ENCODE data around the gene LUZP1.

DNA sequence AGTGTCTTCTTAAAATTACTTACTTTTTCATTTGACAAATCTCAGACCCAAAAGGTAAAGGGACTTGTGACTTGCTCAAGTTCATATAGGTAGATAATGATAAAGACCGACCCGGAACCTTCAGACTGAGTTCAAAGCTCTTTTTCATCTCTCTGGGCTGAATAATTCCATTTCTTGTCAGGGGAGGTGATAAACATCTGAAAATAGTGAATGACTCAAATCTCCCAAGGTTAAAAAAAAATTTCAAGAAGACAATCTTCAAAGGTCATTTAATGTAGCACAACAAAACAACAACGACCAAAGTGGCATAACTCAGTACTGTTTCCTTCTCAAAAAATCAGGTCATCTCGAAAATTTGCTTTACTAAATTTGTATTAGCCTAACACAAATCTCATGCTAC, 20.6 kb downstream of the LUZP1 start:
- TF ChIP-seq, protein P1, sequence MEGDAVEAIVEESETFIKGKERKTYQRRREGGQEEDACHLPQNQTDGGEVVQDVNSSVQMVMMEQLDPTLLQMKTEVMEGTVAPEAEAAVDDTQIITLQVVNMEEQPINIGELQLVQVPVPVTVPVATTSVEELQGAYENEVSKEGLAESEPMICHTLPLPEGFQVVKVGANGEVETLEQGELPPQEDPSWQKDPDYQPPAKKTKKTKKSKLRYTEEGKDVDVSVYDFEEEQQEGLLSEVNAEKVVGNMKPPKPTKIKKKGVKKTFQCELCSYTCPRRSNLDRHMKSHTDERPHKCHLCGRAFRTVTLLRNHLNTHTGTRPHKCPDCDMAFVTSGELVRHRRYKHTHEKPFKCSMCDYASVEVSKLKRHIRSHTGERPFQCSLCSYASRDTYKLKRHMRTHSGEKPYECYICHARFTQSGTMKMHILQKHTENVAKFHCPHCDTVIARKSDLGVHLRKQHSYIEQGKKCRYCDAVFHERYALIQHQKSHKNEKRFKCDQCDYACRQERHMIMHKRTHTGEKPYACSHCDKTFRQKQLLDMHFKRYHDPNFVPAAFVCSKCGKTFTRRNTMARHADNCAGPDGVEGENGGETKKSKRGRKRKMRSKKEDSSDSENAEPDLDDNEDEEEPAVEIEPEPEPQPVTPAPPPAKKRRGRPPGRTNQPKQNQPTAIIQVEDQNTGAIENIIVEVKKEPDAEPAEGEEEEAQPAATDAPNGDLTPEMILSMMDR (IDR thresholded peaks at IDR 0.05) = no peak
- no peak for TF ChIP-seq ZNF121 (CRISPR knock-in tag; IDR thresholded peaks at IDR 0.05)
- TF ChIP-seq, protein P2, sequence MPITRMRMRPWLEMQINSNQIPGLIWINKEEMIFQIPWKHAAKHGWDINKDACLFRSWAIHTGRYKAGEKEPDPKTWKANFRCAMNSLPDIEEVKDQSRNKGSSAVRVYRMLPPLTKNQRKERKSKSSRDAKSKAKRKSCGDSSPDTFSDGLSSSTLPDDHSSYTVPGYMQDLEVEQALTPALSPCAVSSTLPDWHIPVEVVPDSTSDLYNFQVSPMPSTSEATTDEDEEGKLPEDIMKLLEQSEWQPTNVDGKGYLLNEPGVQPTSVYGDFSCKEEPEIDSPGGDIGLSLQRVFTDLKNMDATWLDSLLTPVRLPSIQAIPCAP (CRISPR knock-in tag; IDR thresholded peaks at IDR 0.05) = no peak
